GM18526 (cell line): Measurements from ENCODE around the gene SLC16A2.

Source experiments
- POLR2A ChIP-seq: IDR thresholded peaks from 3 replicates; pipeline ENCODE4 v1.6.1; 2011; ENCODE audit not compliant: insufficient read length; ENCODE audit errors: extremely low read depth

The SLC16A2 gene

DNA sequence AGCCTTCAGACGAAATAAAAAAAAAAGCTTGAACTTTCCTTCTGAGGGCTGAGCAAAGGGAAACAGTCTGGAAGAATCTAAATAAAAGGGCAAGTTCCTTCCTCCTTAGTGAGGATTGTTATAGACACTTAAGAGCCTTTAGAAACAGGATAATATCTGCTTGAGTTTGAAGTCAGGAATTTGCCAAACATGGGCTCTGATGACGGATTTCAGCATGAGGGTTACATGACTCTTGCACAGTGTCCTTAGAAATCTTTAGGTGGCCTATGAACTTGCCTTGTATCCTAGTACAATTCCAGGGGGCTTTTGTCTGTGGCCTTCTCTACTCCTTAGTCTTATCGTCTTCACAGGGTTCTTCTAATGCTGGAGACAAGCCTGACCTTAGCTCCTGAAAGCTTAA lies 99.0 kb downstream of the SLC16A2 start:
- no peak for TF ChIP-seq POLR2A

DNA sequence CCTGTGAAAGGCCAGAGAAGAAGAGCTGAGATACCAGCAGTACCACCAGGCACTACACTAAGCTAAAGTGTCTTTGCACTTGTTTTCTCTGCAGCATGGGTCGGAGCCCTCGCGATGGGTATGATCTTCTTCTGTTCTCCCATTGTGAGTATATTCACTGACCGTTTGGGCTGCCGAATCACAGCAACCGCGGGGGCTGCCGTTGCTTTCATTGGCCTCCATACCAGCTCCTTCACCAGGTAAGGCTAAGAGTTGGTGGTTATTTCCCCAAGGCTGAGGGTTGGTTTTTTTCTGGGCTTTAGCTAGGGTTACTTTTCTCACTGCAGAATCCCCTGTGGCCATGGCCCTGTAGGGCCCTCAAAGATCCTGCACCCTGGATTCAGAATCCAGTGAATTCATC lies 99.6 kb downstream of the SLC16A2 start:
- TF ChIP-seq POLR2A, result no peak

DNA sequence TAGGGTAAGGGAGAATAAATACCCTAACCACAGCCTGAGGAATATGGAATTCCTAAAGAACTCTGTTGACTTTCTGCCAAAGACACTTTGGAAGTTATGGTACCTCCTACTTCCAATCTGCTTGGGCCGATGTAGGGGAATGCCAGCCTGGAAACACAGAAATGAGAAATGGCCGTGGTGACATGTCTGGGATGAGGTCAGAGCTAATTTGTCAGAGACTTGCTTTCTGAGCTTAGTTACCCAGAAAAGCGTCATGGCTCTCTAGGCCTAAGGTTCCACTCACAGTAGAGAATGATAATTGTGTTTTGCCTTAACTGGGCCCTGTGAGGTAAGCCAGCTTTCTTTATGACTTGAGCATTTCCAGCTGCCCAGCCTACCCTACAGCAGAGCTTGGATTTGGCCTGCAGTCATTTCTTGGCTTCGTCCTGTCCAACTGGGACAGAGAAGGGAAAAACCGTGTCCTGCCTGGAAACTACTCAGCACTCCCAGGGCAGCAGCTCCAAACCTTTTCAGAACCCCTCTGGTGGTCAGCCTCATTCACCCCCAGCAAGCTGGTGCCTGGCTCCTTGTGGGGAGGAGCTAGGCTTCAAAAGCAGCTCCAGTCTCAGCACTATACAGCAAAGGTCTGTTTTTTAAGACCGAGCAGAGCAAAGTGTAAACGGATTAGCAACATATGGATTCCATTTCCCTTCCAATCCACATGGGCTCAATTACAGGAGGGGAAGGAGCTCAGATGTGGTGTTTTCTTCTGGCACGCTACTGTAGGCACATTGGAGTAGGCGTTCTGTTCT lies 100.9 kb downstream of the SLC16A2 start:
- TF ChIP-seq POLR2A, result no peak

DNA sequence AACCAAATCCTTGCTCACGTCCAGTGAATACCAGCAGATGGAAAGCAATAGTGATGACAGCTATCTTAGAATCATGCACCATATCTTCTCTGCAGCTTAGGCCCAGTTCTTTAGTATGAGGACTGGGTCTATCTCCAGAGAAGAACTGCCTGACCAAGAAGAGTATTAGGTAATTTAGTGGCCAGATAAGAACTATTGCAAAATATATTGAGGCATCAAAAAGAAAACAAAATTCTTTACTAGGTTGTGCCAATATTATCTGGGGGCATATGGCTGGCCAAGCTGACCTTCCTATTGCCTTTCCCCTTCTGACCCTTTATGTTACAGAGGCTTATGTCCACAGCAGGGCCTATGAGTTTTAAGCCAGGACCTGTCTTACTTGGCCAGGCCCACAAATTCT lies 101.9 kb downstream of the SLC16A2 start:
- no peak for TF ChIP-seq POLR2A

DNA sequence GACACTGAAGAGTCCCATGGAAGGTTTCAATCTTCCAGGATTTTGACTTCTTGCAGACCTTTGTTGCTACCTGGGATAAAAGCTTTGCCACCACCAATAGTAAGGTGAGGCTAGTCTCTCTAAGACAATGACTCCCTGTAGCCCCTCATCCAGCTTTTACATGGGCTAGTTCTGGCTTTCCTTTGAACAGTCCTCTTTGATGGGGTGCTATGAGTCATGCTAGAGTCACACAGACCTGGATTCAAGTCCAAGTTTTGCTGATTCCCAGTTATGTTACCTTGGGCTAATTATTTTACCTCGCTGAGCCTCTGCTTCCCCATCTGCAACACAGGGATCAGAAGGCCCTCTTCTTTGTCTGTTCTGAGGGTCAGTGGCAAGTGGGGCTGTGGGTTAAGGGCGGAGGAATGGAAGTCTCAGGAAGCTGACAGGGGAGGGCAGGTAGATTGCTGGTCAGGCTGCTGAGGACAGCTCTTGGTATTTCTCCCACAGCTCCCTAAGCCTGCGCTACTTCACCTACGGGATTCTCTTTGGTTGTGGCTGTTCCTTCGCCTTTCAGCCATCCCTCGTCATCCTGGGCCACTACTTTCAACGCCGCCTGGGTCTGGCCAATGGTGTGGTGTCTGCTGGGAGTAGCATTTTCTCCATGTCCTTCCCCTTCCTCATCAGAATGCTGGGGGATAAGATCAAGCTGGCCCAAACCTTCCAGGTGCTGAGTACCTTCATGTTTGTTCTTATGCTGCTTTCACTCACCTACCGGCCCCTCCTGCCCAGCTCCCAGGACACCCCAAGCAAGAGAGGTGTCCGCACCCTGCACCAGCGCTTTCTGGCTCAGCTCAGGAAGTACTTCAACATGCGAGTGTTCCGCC lies 102.8 kb downstream of the SLC16A2 start:
- TF ChIP-seq POLR2A, result no peak

- no peak for TF ChIP-seq POLR2A
Observed at GRCh38 chrX:74525116-74525515, 103.8 kb downstream of the SLC16A2 start.

- TF ChIP-seq POLR2A, result no peak
Observed at GRCh38 chrX:74526764-74527163, 105.5 kb downstream of the SLC16A2 start.

DNA sequence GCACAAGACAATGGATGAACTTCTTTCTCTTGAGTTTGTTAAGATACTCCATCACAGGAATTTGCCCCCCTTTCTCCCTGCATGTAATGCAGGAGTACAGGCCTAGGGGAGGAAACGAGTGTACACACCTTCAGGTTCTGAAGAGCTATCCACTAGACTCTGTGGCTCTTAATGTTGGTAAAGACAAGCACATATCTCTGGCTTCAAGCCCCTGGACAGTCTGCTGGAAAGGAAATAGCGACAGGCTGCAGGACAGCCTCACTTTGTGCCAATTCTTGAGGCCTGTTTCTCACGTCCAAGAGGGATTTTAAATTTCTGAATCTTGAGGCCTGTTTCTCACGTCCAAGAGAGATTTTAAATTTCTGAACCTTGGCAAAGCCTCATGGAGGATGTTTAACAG lies 106.1 kb downstream of the SLC16A2 start:
- no peak for TF ChIP-seq POLR2A

DNA sequence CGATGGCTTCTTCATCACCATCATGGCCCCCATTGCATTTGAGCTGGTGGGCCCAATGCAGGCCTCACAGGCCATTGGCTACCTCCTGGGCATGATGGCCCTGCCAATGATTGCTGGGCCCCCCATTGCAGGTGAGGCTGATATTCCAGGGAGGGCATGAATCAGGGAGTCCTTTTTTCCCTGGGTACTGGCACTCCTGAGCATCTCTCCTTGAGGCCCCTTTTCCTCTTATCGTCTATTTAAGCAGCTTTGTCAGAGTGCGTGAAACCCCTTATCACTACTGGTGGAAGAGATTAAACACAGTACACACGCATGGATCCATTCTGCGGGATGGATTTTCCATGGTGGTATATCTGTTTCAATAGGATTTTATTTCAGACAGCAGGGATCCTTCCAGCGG lies 108.0 kb downstream of the SLC16A2 start:
- TF ChIP-seq POLR2A, result no peak

GRCh38 chrX:74531081-74531480 lies 109.8 kb downstream of the SLC16A2 start:
- no peak for TF ChIP-seq POLR2A

DNA sequence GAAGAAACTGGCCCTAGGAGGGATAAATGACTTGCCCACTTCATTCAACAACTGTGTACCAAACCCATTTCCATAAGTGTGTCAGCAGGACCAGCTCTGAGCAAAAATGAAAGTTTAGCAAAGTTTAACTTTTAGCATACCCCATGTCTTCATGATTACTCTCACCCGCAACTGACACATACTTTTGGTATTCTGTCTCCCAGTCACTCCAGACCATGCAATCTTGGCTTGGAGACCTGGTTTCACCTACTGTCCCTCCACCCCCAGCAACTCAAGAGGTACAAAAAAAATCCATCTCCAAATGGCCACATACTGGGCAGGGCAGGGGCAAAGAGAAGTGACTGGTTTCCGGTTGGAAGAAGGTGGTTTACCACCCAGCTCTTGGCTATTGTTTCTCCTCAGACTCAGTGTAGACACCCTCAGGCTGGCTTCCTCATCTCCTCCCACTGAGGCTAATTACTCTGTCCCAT lies 113.3 kb downstream of the SLC16A2 start:
- no peak for TF ChIP-seq POLR2A

DNA sequence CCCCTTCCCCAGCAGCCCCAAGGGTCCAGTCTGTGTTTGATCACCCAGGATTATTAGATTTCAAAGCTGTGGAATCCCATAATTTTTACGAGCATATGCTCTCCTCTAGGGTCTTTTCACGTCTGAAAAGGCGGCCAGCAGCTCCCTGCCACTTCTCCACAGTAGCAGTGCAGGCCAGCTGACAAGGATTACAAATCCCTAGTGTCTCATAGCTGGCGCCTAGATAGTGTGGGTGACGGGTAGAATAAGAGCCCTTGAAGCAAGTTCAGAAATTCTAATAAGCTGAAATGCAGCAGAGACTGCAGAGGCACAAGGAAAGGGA lies 113.8 kb downstream of the SLC16A2 start:
- TF ChIP-seq POLR2A, result no peak

DNA sequence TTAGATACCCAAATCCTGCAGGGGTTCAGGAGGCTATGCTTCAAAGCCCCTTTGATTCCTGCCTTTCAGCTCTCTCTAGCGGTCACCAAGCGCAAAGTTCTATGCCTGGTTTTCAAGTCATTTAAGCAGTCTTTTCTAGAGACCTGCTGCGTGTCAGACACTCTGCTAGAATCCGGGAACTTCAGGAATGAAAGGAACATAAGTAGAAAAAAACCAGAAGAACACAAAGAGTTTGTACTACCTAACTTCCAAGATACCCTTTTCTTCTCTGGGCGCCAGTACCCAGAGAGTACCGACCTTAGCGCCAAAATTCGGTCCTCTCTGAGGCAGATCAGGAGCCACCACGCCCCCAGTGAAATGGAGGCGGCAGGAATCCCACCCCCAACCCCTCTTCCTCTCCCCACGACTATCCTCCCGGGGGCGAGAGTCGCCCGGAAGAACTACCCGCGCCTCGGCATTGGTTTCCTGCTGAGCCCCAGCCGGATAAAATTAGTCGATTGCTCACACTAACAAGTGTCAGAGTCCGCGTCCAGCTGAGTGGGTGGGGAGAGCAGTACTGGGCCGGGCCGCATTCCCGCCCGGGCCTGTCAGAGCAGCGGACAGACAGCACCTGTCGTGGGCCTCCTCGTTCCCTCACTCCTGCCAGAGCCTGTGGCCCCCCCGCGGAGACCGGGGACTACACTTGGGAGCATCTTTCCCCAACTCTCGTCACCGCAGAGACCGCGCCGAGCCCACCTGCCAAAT lies 114.3 kb downstream of the SLC16A2 start:
- no peak for TF ChIP-seq POLR2A

- no peak for TF ChIP-seq POLR2A
Observed at GRCh38 chrX:74536152-74536831, 115.0 kb downstream of the SLC16A2 start.

DNA sequence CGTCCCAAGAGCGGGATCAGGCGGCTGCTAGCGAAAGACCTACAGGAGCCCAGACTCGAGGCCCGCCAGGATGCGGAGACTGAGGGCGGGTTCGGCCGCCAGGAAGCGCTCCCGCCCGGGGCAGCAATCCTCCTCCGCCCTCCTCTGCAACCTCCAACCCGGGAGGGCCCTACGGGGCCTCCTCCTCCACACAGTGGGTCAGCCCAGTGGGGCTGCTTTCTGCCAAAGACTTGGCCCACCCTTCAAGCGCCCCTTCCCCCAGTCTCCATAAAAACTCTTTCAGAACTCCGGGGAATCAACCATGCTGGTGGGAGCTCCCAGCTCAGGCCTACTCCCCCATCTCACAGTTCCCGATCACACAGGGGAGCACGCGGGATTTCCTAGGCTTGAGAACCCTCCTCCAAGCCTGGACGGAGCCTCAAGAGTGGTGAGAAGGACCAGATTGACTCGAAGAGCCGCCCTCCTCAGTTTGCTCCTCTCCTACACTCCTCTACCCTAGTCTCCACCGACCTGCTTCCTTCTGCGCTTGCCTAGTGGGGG lies 115.6 kb downstream of the SLC16A2 start:
- no peak for TF ChIP-seq POLR2A

DNA sequence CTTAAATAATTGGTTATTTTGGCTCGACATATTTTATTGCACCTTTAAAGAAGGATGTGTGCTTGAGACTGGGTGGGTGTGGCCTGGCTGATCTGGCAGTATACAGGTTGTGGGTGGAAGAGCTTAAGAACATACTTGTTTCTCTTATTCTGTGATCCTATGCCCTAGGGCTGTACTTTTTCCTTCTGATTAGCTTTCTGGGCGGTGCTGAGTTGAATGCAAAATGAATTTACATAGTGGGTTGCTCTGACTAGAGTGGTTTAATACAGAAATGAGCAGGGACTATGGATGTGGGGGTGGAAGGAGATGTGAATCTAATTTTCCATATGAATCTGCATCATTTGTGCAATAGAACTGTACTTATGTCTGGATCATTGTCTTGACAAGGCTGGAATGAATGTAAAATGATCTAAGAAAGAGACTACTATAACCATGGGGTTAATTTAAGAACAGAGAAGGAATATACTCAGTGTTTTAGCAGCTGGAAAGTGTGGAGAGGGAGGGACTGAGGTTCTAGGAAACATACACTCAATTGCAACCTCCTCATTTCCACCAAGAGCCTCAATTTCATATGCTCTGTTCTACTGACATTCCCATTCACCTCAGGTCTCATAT lies 119.4 kb downstream of the SLC16A2 start:
- TF ChIP-seq POLR2A, result no peak
